ENCODE results near the gene TSPAN8.

DNA sequence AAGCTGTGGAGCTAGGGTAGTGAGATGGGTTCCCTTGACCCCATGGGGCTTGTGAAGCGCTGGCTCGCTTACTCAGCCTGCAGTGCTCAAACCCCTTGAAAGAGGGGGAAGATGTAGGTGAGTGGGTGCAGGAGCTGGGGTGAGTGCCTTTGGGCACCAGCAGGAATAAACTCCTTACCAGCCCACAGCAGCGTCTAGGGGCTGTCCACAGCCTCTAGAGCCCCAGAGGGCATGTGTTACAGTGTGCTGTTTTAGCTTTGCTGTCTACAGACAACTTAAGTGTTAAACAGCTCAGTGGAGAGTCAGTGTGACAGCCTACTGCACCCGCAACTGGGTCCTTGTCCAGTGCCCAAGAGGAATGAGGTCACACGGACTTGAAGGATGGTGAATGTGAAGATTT, 48.0 kb downstream of the TSPAN8 start:
- no peak for TF ChIP-seq EP300 (IDR thresholded peaks at IDR 0.05)
- TF ChIP-seq, protein P1, sequence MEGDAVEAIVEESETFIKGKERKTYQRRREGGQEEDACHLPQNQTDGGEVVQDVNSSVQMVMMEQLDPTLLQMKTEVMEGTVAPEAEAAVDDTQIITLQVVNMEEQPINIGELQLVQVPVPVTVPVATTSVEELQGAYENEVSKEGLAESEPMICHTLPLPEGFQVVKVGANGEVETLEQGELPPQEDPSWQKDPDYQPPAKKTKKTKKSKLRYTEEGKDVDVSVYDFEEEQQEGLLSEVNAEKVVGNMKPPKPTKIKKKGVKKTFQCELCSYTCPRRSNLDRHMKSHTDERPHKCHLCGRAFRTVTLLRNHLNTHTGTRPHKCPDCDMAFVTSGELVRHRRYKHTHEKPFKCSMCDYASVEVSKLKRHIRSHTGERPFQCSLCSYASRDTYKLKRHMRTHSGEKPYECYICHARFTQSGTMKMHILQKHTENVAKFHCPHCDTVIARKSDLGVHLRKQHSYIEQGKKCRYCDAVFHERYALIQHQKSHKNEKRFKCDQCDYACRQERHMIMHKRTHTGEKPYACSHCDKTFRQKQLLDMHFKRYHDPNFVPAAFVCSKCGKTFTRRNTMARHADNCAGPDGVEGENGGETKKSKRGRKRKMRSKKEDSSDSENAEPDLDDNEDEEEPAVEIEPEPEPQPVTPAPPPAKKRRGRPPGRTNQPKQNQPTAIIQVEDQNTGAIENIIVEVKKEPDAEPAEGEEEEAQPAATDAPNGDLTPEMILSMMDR (IDR thresholded peaks at IDR 0.05): no peak
